SKM-1 (cell line): ENCODE results near the gene SEC61B.

Experiments
- DNase-seq: peaks from one replicate; lab custom pipeline; 2025; ENCODE audit not compliant: unreplicated experiment; lab: John Stamatoyannopoulos, UW

SEC61B gene

GRCh38 chr9:99221621-99222415 is at the start of gene SEC61B, which contains the start of gene ALG2:
Gene SEC61B (plus strand): TSS chr9:99222282. CDS start chr9:99222364, 82 bp downstream.
Gene ALG2 (minus strand): TSS chr9:99221942. CDS start chr9:99221894, 48 bp downstream.
- DNase-seq: peak; percentile 65

GRCh38 chr9:99173570-99174504 is 48.2 kb upstream of the SEC61B start:
- no peak for DNase-seq

GRCh38 chr9:99176527-99177013 is 45.5 kb upstream of the SEC61B start:
- DNase-seq: no peak

GRCh38 chr9:99177576-99178366 is 44.3 kb upstream of the SEC61B start:
- no peak for DNase-seq

- no peak for DNase-seq
These were observed 42.9 kb upstream of the SEC61B start for GRCh38 chr9:99178912-99179872.

- no peak for DNase-seq
These were observed 41.9 kb upstream of the SEC61B start for GRCh38 chr9:99180199-99180598.

GRCh38 chr9:99180662-99181061 is 41.4 kb upstream of the SEC61B start:
- no peak for DNase-seq

GRCh38 chr9:99181206-99181605 is 40.9 kb upstream of the SEC61B start:
- no peak for DNase-seq

GRCh38 chr9:99181621-99182020 is 40.5 kb upstream of the SEC61B start:
- no peak for DNase-seq

GRCh38 chr9:99182356-99182755 is 39.7 kb upstream of the SEC61B start:
- DNase-seq: no peak

- DNase-seq: no peak
These were observed 38.5 kb upstream of the SEC61B start for GRCh38 chr9:99183616-99184015.

GRCh38 chr9:99184110-99184474 is 38.0 kb upstream of the SEC61B start:
- DNase-seq: no peak

GRCh38 chr9:99184475-99185347 is 37.4 kb upstream of the SEC61B start:
- peak; percentile 29 for DNase-seq

- DNase-seq: no peak
These were observed 36.8 kb upstream of the SEC61B start for GRCh38 chr9:99185348-99185632.

- DNase-seq: no peak
These were observed 36.1 kb upstream of the SEC61B start for GRCh38 chr9:99185934-99186333.

GRCh38 chr9:99187311-99187710 is 34.8 kb upstream of the SEC61B start:
- no peak for DNase-seq

- no peak for DNase-seq
These were observed 32.9 kb upstream of the SEC61B start for GRCh38 chr9:99189186-99189585.

- no peak for DNase-seq
These were observed 32.0 kb upstream of the SEC61B start for GRCh38 chr9:99189887-99190596.
